Measurements from ENCODE around the gene RSPO4.

Gene RSPO4

GRCh38 chr20:952196-952795, 49.8 kb downstream of the RSPO4 start:
- no peaks in the 10 kb centered on the region for H3K4me1 Mint-ChIP-seq
- H3K9me3 Mint-ChIP-seq, result no peaks in the 10 kb centered on the region
- H3K4me3 Mint-ChIP-seq, result no peak overlapping the region
- CTCF ChIA-PET, result interaction anchor here (9.5 kb wide), 1 partner anchor 136 kb away, joined by 206 read pairs; no protein-coding TSS in a partner anchor
- H3K27me3 Mint-ChIP-seq, result peaks cover 56% of the 10 kb centered on the region
- H3K27ac Mint-ChIP-seq, result no peak overlapping the region
- no peak for DNase-seq
- no peaks in the 10 kb centered on the region for H3K36me3 Mint-ChIP-seq

- CTCF ChIA-PET, result interaction anchor here (0.6 to 9.5 kb wide), 2 partner anchors 135 to 511 kb away, joined by 3 to 206 read pairs; no protein-coding TSS in a partner anchor
Measured at GRCh38 chr20:951384-952169, 50.5 kb downstream of the RSPO4 start.

GRCh38 chr20:949717-950116, 52.4 kb downstream of the RSPO4 start:
- no peaks in the 10 kb centered on the region for H3K36me3 Mint-ChIP-seq
- CTCF ChIA-PET, result no interaction called here
- no peaks in the 10 kb centered on the region for H3K9me3 Mint-ChIP-seq
- H3K4me3 Mint-ChIP-seq, result no peak overlapping the region
- no peak for DNase-seq
- H3K27me3 Mint-ChIP-seq, result peaks cover 60% of the 10 kb centered on the region
- no peak overlapping the region for H3K27ac Mint-ChIP-seq
- H3K4me1 Mint-ChIP-seq, result no peaks in the 10 kb centered on the region

More at GRCh38 chr20:951384-952169, 50.5 kb downstream of the RSPO4 start:
- Mint-ChIP-seq H3K27me3 (peaks cover 59% of the 10 kb centered on the region), H3K9me3 (no peaks in the 10 kb centered on the region), H3K4me3 (no peak overlapping the region), H3K4me1 (no peaks in the 10 kb centered on the region), H3K36me3 (no peaks in the 10 kb centered on the region), H3K27ac (no peak overlapping the region)
- no peak for DNase-seq

- Mint-ChIP-seq H3K4me3 (no peak overlapping the region), H3K36me3 (no peaks in the 10 kb centered on the region), H3K27ac (no peak overlapping the region), H3K4me1 (no peaks in the 10 kb centered on the region), H3K9me3 (no peaks in the 10 kb centered on the region), H3K27me3 (peaks cover 48% of the 10 kb centered on the region)
- CTCF ChIA-PET, result interaction anchor here (0.7 kb wide), 1 partner anchor 9 kb away, joined by 3 read pairs; no protein-coding TSS in a partner anchor
- no peak for DNase-seq
Measured at GRCh38 chr20:946826-947225, 55.3 kb downstream of the RSPO4 start.

GRCh38 chr20:945841-946240, 56.3 kb downstream of the RSPO4 start:
- no peak overlapping the region for H3K27ac Mint-ChIP-seq
- no peak overlapping the region for H3K4me3 Mint-ChIP-seq
- H3K27me3 Mint-ChIP-seq, result peaks cover 53% of the 10 kb centered on the region
- no peaks in the 10 kb centered on the region for H3K4me1 Mint-ChIP-seq
- no peaks in the 10 kb centered on the region for H3K36me3 Mint-ChIP-seq
- CTCF ChIA-PET, result no interaction called here
- no peaks in the 10 kb centered on the region for H3K9me3 Mint-ChIP-seq
- no peak for DNase-seq

GRCh38 chr20:944774-945410, 57.2 kb downstream of the RSPO4 start:
- H3K27ac Mint-ChIP-seq, result no peak overlapping the region
- CTCF ChIA-PET, result no interaction called here
- no peak for DNase-seq
- no peaks in the 10 kb centered on the region for H3K36me3 Mint-ChIP-seq
- H3K4me3 Mint-ChIP-seq, result no peak overlapping the region
- H3K9me3 Mint-ChIP-seq, result no peaks in the 10 kb centered on the region
- no peaks in the 10 kb centered on the region for H3K4me1 Mint-ChIP-seq
- H3K27me3 Mint-ChIP-seq, result peaks cover 54% of the 10 kb centered on the region

GRCh38 chr20:944148-944547, 58.0 kb downstream of the RSPO4 start:
- Mint-ChIP-seq H3K36me3 (no peaks in the 10 kb centered on the region), H3K4me1 (no peaks in the 10 kb centered on the region), H3K9me3 (no peaks in the 10 kb centered on the region), H3K4me3 (no peak overlapping the region), H3K27ac (no peak overlapping the region), H3K27me3 (peaks cover 52% of the 10 kb centered on the region)
- DNase-seq, result no peak
- CTCF ChIA-PET, result no interaction called here

GRCh38 chr20:942611-943010, 59.5 kb downstream of the RSPO4 start:
- Mint-ChIP-seq H3K4me1 (no peaks in the 10 kb centered on the region), H3K4me3 (no peak overlapping the region), H3K9me3 (no peaks in the 10 kb centered on the region), H3K36me3 (no peaks in the 10 kb centered on the region), H3K27ac (no peak overlapping the region), H3K27me3 (peaks cover 54% of the 10 kb centered on the region)
- CTCF ChIA-PET, result interaction anchor here (1.3 kb wide), 1 partner anchor 13 kb away, joined by 6 read pairs; no protein-coding TSS in a partner anchor
- no peak for DNase-seq

GRCh38 chr20:940926-941325, 61.2 kb downstream of the RSPO4 start:
- no peaks in the 10 kb centered on the region for H3K36me3 Mint-ChIP-seq
- H3K4me1 Mint-ChIP-seq, result no peaks in the 10 kb centered on the region
- no peak overlapping the region for H3K27ac Mint-ChIP-seq

GRCh38 chr20:939606-940005, 62.5 kb downstream of the RSPO4 start:
- H3K36me3 Mint-ChIP-seq, result no peaks in the 10 kb centered on the region
- H3K27me3 Mint-ChIP-seq, result peaks cover 28% of the 10 kb centered on the region
- H3K4me3 Mint-ChIP-seq, result no peak overlapping the region
- no peak overlapping the region for H3K27ac Mint-ChIP-seq
- no peak for DNase-seq
- H3K9me3 Mint-ChIP-seq, result no peaks in the 10 kb centered on the region
- no peaks in the 10 kb centered on the region for H3K4me1 Mint-ChIP-seq
- CTCF ChIA-PET, result no interaction called here

More at GRCh38 chr20:940926-941325, 61.2 kb downstream of the RSPO4 start:
- Mint-ChIP-seq H3K4me3 (no peak overlapping the region), H3K9me3 (no peaks in the 10 kb centered on the region), H3K27me3 (peaks cover 41% of the 10 kb centered on the region)
- DNase-seq, result no peak
- CTCF ChIA-PET, result no interaction called here

GRCh38 chr20:934186-934840, 67.8 kb downstream of the RSPO4 start:
- DNase-seq, result no peak
- H3K4me1 Mint-ChIP-seq, result no peaks in the 10 kb centered on the region
- H3K9me3 Mint-ChIP-seq, result peaks cover 20% of the 10 kb centered on the region
- H3K27me3 Mint-ChIP-seq, result peaks cover 16% of the 10 kb centered on the region
- CTCF ChIA-PET, result interaction anchor here (1.0 kb wide), 1 partner anchor 22 kb away, joined by 5 read pairs; no protein-coding TSS in a partner anchor
- H3K36me3 Mint-ChIP-seq, result peaks cover 3% of the 10 kb centered on the region
- no peak overlapping the region for H3K27ac Mint-ChIP-seq
- H3K4me3 Mint-ChIP-seq, result no peak overlapping the region

GRCh38 chr20:933029-933428, 69.1 kb downstream of the RSPO4 start:
- peaks cover 3% of the 10 kb centered on the region for H3K36me3 Mint-ChIP-seq
- peaks cover 14% of the 10 kb centered on the region for H3K27me3 Mint-ChIP-seq
- H3K27ac Mint-ChIP-seq, result no peak overlapping the region
- H3K4me1 Mint-ChIP-seq, result no peaks in the 10 kb centered on the region
- no peak overlapping the region for H3K4me3 Mint-ChIP-seq
- CTCF ChIA-PET, result interaction anchor here (0.6 to 1.3 kb wide), 2 partner anchors 23 to 24 kb away, joined by 3 read pairs; no protein-coding TSS in a partner anchor
- H3K9me3 Mint-ChIP-seq, result peaks cover 20% of the 10 kb centered on the region
- DNase-seq, result no peak

- peaks cover 3% of the 10 kb centered on the region for H3K36me3 Mint-ChIP-seq
- DNase-seq, result no peak
- no peak overlapping the region for H3K4me3 Mint-ChIP-seq
- peaks cover 10% of the 10 kb centered on the region for H3K27me3 Mint-ChIP-seq
- H3K9me3 Mint-ChIP-seq, result peaks cover 20% of the 10 kb centered on the region
- H3K4me1 Mint-ChIP-seq, result no peaks in the 10 kb centered on the region
- no peak overlapping the region for H3K27ac Mint-ChIP-seq
- CTCF ChIA-PET, result no interaction called here
Measured at GRCh38 chr20:931401-931800, 70.7 kb downstream of the RSPO4 start.

GRCh38 chr20:926670-927069, 75.4 kb downstream of the RSPO4 start:
- CTCF ChIA-PET, result no interaction called here

More at GRCh38 chr20:926670-927069, 75.4 kb downstream of the RSPO4 start:
- DNase-seq, result no peak
- H3K9me3 Mint-ChIP-seq, result peaks cover 14% of the 10 kb centered on the region
- H3K27ac Mint-ChIP-seq, result no peak overlapping the region
- peaks cover 4% of the 10 kb centered on the region for H3K27me3 Mint-ChIP-seq
- no peak overlapping the region for H3K4me3 Mint-ChIP-seq
- H3K4me1 Mint-ChIP-seq, result no peaks in the 10 kb centered on the region
- peaks cover 3% of the 10 kb centered on the region for H3K36me3 Mint-ChIP-seq
